HG02763 (cell line): ENCODE results near the gene AFAP1.

Experiments
- ATAC-seq: cut with Tn5 transposase; IDR thresholded peaks from one replicate; pipeline ENCODE4 v1.9.1; 2021; ENCODE audit warnings: mild to moderate bottlenecking, moderate library complexity; ENCODE audit not compliant: unreplicated experiment

The AFAP1 gene

GRCh38 chr4:7939377-7940108, at the start of gene AFAP1:
AFAP1 (minus strand) TSS chr4:7939861; CDS start chr4:7872078, 67,783 bp downstream.
- ATAC-seq: peak; percentile 74

GRCh38 chr4:7988437-7988836, 48.8 kb upstream of the AFAP1 start:
- no peak for ATAC-seq

GRCh38 chr4:7987148-7987989, 47.7 kb upstream of the AFAP1 start:
- no peak for ATAC-seq

GRCh38 chr4:7985891-7986441, 46.3 kb upstream of the AFAP1 start:
- no peak for ATAC-seq

GRCh38 chr4:7985072-7985471, 45.4 kb upstream of the AFAP1 start:
- no peak for ATAC-seq

GRCh38 chr4:7984286-7984925, 44.7 kb upstream of the AFAP1 start:
- no peak for ATAC-seq

GRCh38 chr4:7983296-7983695, 43.6 kb upstream of the AFAP1 start:
- no peak for ATAC-seq

- ATAC-seq: no peak
Measured at GRCh38 chr4:7981738-7982394, 42.2 kb upstream of the AFAP1 start.

- no peak for ATAC-seq
Measured at GRCh38 chr4:7980036-7980435, 40.4 kb upstream of the AFAP1 start.

GRCh38 chr4:7979652-7979968, 39.9 kb upstream of the AFAP1 start:
- ATAC-seq: no peak

GRCh38 chr4:7978907-7979651, 39.4 kb upstream of the AFAP1 start:
- no peak for ATAC-seq

- ATAC-seq: no peak
Measured at GRCh38 chr4:7978489-7978888, 38.8 kb upstream of the AFAP1 start.

- ATAC-seq: no peak
Measured at GRCh38 chr4:7976634-7977033, 37.0 kb upstream of the AFAP1 start.

GRCh38 chr4:7976025-7976424, 36.4 kb upstream of the AFAP1 start:
- ATAC-seq: no peak

GRCh38 chr4:7974425-7974824, 34.8 kb upstream of the AFAP1 start:
- ATAC-seq: no peak

GRCh38 chr4:7973545-7973981, 33.9 kb upstream of the AFAP1 start:
- no peak for ATAC-seq

- ATAC-seq: no peak
Measured at GRCh38 chr4:7971881-7972500, 32.3 kb upstream of the AFAP1 start.

- no peak for ATAC-seq
Measured at GRCh38 chr4:7971159-7971631, 31.5 kb upstream of the AFAP1 start.

- no peak for ATAC-seq
Measured at GRCh38 chr4:7970361-7970946, 30.8 kb upstream of the AFAP1 start.
